Panc1 (cell line): Measurements from ENCODE around the gene KIF1C. TPM values are rescaled to one million over a fixed set of nuclear protein-coding genes. Genes with fewer than 3 reads are reported as not detected.

Source experiments
- ATAC-seq: fragments of 200-7000 bp; cut with Tn5 transposase; 2 replicates; pipeline ENCODE4 v1.9.1; 2020; ENCODE audit warnings: mild to moderate bottlenecking, moderate library complexity
- Bru-seq: library from RNA; stranded (reverse); fragments of 400-500 nt; gene quantifications from one replicate; lab custom pipeline; 2021; lab: Mats Ljungman, UMichigan
- BruChase-seq, 2 experiments: library from RNA; stranded (reverse); fragments of 400-500 nt; gene quantifications; one replicate each; lab custom pipeline; 2021; lab: Mats Ljungman, UMichigan
- BruUV-seq: library from RNA; stranded (reverse); fragments of 400-500 nt; replicated peaks from 2 replicates; lab custom pipeline; 2021; lab: Mats Ljungman, UMichigan
- CTCF ChIA-PET: fragments of 300-600 bp; sonication (Branson Sonifier 250); formaldehyde crosslinking; loops from one replicate; lab custom pipeline; 2022; ENCODE audit warnings: antibody characterized with exemption; lab: Charles Lee
- POLR2A ChIA-PET: fragments of 300-600 bp; sonication (Branson Sonifier 250); formaldehyde crosslinking; loops from one replicate; lab custom pipeline; 2022; ENCODE audit warnings: antibody characterized with exemption; lab: Charles Lee
- DNase-seq: peaks from one replicate; pipeline ENCODE4 v3.0.0-alpha.2; 2010; ENCODE audit warnings: low read depth, low spot score
- H3K27ac ChIP-seq: 2 replicates; pipeline ENCODE4 v1.5.1; 2011; ENCODE audit warnings: mild to moderate bottlenecking, low read length, inconsistent platforms
- H3K27me3 ChIP-seq: fragments of 200-500 bp; sonication (Bioruptor generic); 2 replicates; pipeline ENCODE4 v1.6.0; 2014; ENCODE audit warnings: low read length, inconsistent platforms; ENCODE audit not compliant: control insufficient read depth, insufficient read depth
- H3K36me3 ChIP-seq: fragments of 200-500 bp; sonication (Bioruptor generic); 2 replicates; pipeline ENCODE4 v1.5.1; 2014; ENCODE audit warnings: inconsistent platforms, mild to moderate bottlenecking, low read length, moderate library complexity; ENCODE audit not compliant: control insufficient read depth, insufficient read depth
- H3K4me1 ChIP-seq: 2 replicates; pipeline ENCODE4 v1.5.1; 2011; ENCODE audit warnings: inconsistent platforms, mild to moderate bottlenecking, low read length, moderate library complexity; ENCODE audit not compliant: control insufficient read depth, insufficient read depth
- H3K4me3 ChIP-seq, 2 experiments: 2 replicates each; pipeline ENCODE4 v1.5.1; 2011 to 2012; ENCODE audit warnings: low read depth in 2 of 2, low read length in 2 of 2, mild to moderate bottlenecking in 2 of 2, inconsistent platforms in 1 of 2, moderate library complexity in 1 of 2
- H3K9me3 ChIP-seq: fragments of 200-500 bp; sonication (Bioruptor generic); 2 replicates; pipeline ENCODE4 v1.5.1; 2014; ENCODE audit warnings: low read depth, mild to moderate bottlenecking, inconsistent platforms, low read length, moderate library complexity; ENCODE audit not compliant: control insufficient read depth, insufficient read depth
- POLR2AphosphoS5 ChIP-seq: IDR thresholded peaks from 2 replicates; pipeline ENCODE4 v1.6.1; 2012; ENCODE audit warnings: mild to moderate bottlenecking, low read depth, low read length, moderate library complexity
- SIN3A ChIP-seq: IDR thresholded peaks from 2 replicates; pipeline ENCODE4 v1.6.1; 2012; ENCODE audit warnings: low read depth, mild to moderate bottlenecking, low read length, moderate library complexity, borderline replicate concordance; ENCODE audit not compliant: insufficient read depth
- TCF7L2 ChIP-seq: IDR thresholded peaks from 2 replicates; pipeline ENCODE4 v1.6.1; 2011; ENCODE audit warnings: mild to moderate bottlenecking, low read depth, low read length, inconsistent platforms
- in situ Hi-C: cut with HindIII; loops from 2 replicates; pipeline ENCODE4 v1.10.0; 2016; ENCODE audit warnings: low sequenced_read_pairs, low pct_unique_long_range_greater_than_20kb
- intact Hi-C: fragments of 100-400 bp; cut with micrococcal nuclease; formaldehyde crosslinking; loops from one replicate; pipeline ENCODE4 v1.10.0; 2022; ENCODE audit not compliant: unreplicated experiment
- long read RNA-seq: library from polyadenylated mRNA; unstranded; transcript quantifications from one replicate; pipeline ENCODE4 v2.0.0, GENCODE V29; 2021; ENCODE audit not compliant: unreplicated experiment
- polyA plus RNA-seq: library from polyadenylated mRNA; unstranded; fragments of >200 nt; gene quantifications from one replicate; pipeline ENCODE4 v1.2.1, GENCODE V29; 2012; ENCODE audit warnings: missing spikeins; ENCODE audit not compliant: insufficient read length
- total RNA-seq: library from RNA; stranded (reverse); gene quantifications from one replicate; pipeline ENCODE4 v1.2.1, GENCODE V29; 2021; ENCODE audit not compliant: unreplicated experiment
- TF ChIP-seq, protein P1 (sequence below), 2 experiments: IDR thresholded peaks; 2 replicates each; pipeline ENCODE4 v1.6.1; 2011 to 2012; ENCODE audit warnings: low read depth in 2 of 2, control low read depth in 1 of 2, low read length in 1 of 2, mild to moderate bottlenecking in 1 of 2, moderate library complexity in 1 of 2; ENCODE audit not compliant: insufficient read depth in 1 of 2
- TF ChIP-seq, protein P2 (sequence below): fragments of 450-650 bp; IDR thresholded peaks from 2 replicates; pipeline ENCODE4 v1.5.1; 2017; ENCODE audit warnings: mild to moderate bottlenecking

Gene KIF1C
- 117 TPM for total RNA-seq
- polyA plus RNA-seq, result 92.1 TPM
- Bru-seq, nascent RNA, result percentile 66 among the genes with signal in this experiment
- percentile 79 among the genes with signal in this experiment for BruChase-seq, experiment 1, labeled RNA remaining after a 2-hour chase
- percentile 89 among the genes with signal in this experiment for BruChase-seq, experiment 2, labeled RNA remaining after a 6-hour chase
- long read RNA-seq, full-length matches to known transcripts, result 44 of 117 reads
- long read RNA-seq, partial matches to known transcripts, result 53 of 117 reads
- long read RNA-seq, other reads (novel, unspliced or antisense), result 20 of 117 reads

DNA sequence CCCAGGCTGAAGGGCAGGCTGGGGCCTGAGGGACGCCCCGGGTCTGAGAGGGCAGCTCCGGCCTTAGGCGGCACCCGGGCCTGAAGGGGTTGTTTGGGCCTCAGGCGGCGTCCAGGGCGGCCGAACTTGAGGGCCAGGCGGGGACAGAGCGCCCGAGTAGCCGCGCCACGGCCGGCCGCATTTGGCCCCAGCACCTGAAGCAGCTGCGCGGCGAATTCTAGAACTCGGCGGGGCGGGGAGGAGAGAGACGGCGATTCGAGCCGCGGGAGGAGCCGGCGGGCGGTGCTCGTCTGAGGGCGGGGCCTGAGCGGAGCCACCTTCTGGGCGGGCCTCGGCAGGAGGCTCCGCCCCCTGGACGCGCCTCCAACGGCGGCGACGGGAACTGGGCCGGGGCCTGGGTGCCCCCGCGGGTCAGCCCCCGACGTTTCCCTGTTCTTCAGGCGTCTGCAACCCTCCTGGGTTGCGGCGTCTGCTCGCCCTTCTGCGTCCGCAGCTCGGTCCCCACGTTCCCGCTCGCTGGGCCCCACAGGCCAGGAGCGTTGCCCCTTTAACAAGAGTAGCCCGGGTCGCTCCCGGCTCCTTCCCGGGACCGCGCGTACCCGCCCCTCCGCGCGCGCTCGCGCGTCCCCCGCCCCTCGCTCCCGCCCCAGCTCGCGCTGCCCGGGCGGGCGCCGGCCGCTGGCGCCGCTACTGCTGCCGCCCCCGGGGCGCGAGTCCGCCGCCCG is at the start of gene KIF1C, which contains the start of gene INCA1:
Gene KIF1C (plus strand): TSS at position 649 of the 725 bp plus-strand sequence. CDS start 2,297 bp downstream, outside the sequence.
Gene INCA1 (minus strand): TSS at position 221 of the 725 bp plus-strand sequence. CDS start 3,085 bp downstream, outside the sequence.
- intact Hi-C loops, result no loop called here
- ATAC-seq (peak; percentile 96), DNase-seq (peak; percentile 33)
- H3K9me3 ChIP-seq, result no peaks in the 10 kb centered on the region
- TF ChIP-seq TCF7L2 (no peak), POLR2AphosphoS5 (peak; percentile 61), SIN3A (no peak; the same call in 1 of the 2 replicates)
- TF ChIP-seq, protein P1, sequence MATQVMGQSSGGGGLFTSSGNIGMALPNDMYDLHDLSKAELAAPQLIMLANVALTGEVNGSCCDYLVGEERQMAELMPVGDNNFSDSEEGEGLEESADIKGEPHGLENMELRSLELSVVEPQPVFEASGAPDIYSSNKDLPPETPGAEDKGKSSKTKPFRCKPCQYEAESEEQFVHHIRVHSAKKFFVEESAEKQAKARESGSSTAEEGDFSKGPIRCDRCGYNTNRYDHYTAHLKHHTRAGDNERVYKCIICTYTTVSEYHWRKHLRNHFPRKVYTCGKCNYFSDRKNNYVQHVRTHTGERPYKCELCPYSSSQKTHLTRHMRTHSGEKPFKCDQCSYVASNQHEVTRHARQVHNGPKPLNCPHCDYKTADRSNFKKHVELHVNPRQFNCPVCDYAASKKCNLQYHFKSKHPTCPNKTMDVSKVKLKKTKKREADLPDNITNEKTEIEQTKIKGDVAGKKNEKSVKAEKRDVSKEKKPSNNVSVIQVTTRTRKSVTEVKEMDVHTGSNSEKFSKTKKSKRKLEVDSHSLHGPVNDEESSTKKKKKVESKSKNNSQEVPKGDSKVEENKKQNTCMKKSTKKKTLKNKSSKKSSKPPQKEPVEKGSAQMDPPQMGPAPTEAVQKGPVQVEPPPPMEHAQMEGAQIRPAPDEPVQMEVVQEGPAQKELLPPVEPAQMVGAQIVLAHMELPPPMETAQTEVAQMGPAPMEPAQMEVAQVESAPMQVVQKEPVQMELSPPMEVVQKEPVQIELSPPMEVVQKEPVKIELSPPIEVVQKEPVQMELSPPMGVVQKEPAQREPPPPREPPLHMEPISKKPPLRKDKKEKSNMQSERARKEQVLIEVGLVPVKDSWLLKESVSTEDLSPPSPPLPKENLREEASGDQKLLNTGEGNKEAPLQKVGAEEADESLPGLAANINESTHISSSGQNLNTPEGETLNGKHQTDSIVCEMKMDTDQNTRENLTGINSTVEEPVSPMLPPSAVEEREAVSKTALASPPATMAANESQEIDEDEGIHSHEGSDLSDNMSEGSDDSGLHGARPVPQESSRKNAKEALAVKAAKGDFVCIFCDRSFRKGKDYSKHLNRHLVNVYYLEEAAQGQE (IDR thresholded peaks at IDR 0.05; ENCODE audit: insufficient read depth in 1 of 2, low read depth in 2 of 2, low read length in 1 of 2), result no peak
- ChIA-PET CTCF (no interaction called here), POLR2A (no interaction called here)
- H3K4me1 ChIP-seq, result no peaks in the 10 kb centered on the region
- BruUV-seq, result no TSS peak
- peak within 1 kb of the TSS; percentile 83 for H3K27ac ChIP-seq
- peak within 1 kb of the TSS; percentile 74 to 79 for H3K4me3 ChIP-seq
- H3K27me3 ChIP-seq, result no peaks in the 10 kb centered on the region
- H3K36me3 ChIP-seq, result no peaks in the 10 kb centered on the region; the same call in 1 of the 2 replicates
- in situ Hi-C loops, result no loop called here

DNA sequence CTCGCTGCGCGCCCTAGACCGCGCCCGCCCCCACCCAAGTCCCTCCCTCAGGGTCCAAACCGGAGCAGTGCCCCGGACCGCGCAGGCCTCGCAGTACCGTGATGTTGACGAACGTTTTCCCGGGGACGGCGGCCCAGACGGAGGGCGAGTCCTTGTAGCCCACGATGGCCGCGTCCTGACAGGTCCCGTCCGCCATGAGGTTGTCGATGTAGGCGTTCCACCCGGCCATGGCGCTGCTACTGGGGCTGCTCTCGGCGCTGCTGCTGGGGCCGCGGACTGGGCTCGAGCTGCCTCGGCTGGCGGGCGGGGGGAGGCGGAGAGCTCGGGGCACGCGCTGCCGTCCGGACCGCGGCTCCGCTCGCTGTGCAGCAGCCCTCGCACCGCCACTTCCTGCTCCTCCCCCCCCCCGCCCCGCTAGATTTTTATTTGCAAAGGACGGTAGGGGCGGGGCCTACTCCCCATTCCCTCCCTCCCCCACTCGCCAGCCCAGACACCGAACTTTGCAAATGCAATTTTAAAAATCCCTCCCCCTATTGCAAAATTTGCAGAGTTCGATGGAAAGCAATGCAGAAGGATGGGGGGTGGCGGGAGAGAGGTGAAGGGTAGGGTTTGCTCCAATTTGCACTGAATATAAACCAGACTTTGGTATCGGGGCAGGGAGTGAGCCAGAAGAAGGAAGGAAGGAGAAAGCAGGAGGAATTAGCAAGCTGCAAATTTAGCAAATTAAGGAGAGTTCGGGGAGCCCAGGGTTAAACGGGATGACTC is 49.4 kb upstream of the KIF1C start, which contains the start of gene PFN1:
Gene PFN1 (minus strand): TSS at position 365 of the 765 bp plus-strand sequence. CDS start 136 bp downstream, at position 229.
- H3K27me3 ChIP-seq, result no peaks in the 10 kb centered on the region
- intact Hi-C loops, result no loop called here
- peak within 1 kb of the TSS; percentile 83 to 85 for H3K4me3 ChIP-seq
- peak within 1 kb of the TSS; percentile 94 for H3K27ac ChIP-seq
- H3K9me3 ChIP-seq, result no peaks in the 10 kb centered on the region
- in situ Hi-C loops, result no loop called here
- no TSS peak for BruUV-seq
- ATAC-seq (peak; percentile 40), DNase-seq (no peak)
- ChIA-PET POLR2A (interaction anchor here (0.6 to 1.1 kb wide), 3 partner anchors 19 to 1000 kb away, joined by 4 to 11 read pairs (median 8); partner anchors contain the start of gene SPAG7), CTCF (no interaction called here)
- H3K4me1 ChIP-seq, result peaks cover 35% of the 10 kb centered on the region
- TF ChIP-seq, protein P2, sequence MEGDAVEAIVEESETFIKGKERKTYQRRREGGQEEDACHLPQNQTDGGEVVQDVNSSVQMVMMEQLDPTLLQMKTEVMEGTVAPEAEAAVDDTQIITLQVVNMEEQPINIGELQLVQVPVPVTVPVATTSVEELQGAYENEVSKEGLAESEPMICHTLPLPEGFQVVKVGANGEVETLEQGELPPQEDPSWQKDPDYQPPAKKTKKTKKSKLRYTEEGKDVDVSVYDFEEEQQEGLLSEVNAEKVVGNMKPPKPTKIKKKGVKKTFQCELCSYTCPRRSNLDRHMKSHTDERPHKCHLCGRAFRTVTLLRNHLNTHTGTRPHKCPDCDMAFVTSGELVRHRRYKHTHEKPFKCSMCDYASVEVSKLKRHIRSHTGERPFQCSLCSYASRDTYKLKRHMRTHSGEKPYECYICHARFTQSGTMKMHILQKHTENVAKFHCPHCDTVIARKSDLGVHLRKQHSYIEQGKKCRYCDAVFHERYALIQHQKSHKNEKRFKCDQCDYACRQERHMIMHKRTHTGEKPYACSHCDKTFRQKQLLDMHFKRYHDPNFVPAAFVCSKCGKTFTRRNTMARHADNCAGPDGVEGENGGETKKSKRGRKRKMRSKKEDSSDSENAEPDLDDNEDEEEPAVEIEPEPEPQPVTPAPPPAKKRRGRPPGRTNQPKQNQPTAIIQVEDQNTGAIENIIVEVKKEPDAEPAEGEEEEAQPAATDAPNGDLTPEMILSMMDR, result no peak
- TF ChIP-seq, protein P1 (IDR thresholded peaks at IDR 0.05; ENCODE audit: insufficient read depth in 1 of 2, low read depth in 2 of 2, low read length in 1 of 2), result 0 out of 4 replicates have a peak, but pooled peaks of 1 of the 2 experiments have one; percentile 10
- TF ChIP-seq TCF7L2 (no peak), POLR2AphosphoS5 (peak; percentile 70), SIN3A (0 out of 2 replicates have a peak, but pooled peaks have one; percentile 80)
- peaks cover 6% of the 10 kb centered on the region for H3K36me3 ChIP-seq
